Right atrium auricular region (tissue), 2 donors: ENCODE data around the gene HTR5A. TPM values are rescaled to one million over a fixed set of nuclear protein-coding genes. Genes with fewer than 3 reads are reported as not detected.

Experiments
- DNase-seq: peaks from one replicate; pipeline ENCODE4 v3.0.0-alpha.2; 2019; ENCODE audit warnings: low spot score
- H3K27ac ChIP-seq, 2 donors: fragments of 200-600 bp; sonication (generic); 1 replicate in 1 of 2; 2 replicates in 1 of 2; pipeline ENCODE4 v1.5.1; 2016 to 2019
- H3K27me3 ChIP-seq, 2 donors: fragments of 200-600 bp; sonication (generic); one replicate each; pipeline versions ENCODE4 v1.5.1 to v1.6.0; 2017 to 2019
- H3K36me3 ChIP-seq: fragments of 200-600 bp; sonication (generic); one replicate; pipeline ENCODE4 v1.5.1; 2016
- H3K4me1 ChIP-seq, 2 donors: fragments of 200-600 bp; sonication (generic); one replicate each; pipeline versions ENCODE4 v1.5.1 to v1.6.0; 2017 to 2019
- H3K4me3 ChIP-seq, 2 donors: fragments of 200-600 bp; sonication (generic); 1 replicate in 1 of 2; 2 replicates in 1 of 2; pipeline ENCODE4 v1.5.1; 2017 to 2019; ENCODE audit warnings: mild to moderate bottlenecking in 1 of 2, moderate library complexity in 1 of 2
- H3K9me3 ChIP-seq, 2 donors: fragments of 200-600 bp; sonication (generic); one replicate each; pipeline ENCODE4 v1.5.1; 2019
- total RNA-seq, 2 donors: library from RNA; depleted of rRNA; stranded (reverse); fragments of >200 nt; gene quantifications; one replicate each; pipeline ENCODE4 v1.1.0, GENCODE V29; 2016
- TF ChIP-seq, protein P1 (sequence below), 2 donors: fragments of 200-600 bp; sonication (generic); IDR thresholded peaks; one replicate each; pipeline ENCODE4 v1.5.1; 2019; ENCODE audit warnings: antibody characterized with exemption in 2 of 2

The HTR5A gene
- total RNA-seq, 2 donors from 2014 or later = not detected

DNA sequence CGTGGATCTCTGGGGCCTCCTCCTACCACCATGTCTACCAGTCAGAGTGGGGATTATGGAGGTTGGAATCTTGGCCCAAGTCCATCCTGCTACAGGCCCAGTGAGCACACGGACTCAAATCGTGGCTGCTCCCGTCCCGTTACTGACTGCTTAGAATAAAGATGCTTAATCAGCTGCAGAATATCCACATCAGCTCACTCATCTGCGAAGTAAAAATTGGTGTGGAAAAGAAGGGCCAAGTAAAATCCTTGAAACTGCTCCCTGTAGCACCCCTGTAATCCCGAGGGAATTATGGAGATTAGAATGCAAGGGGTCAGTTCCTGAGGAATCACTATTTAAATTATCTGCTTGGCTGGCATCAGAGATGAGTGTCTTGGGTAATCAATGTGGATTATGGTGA is 13.0 kb upstream of the HTR5A start:
- H3K27me3 ChIP-seq = no peaks in the 10 kb centered on the region
- no peaks in the 10 kb centered on the region for H3K9me3 ChIP-seq
- H3K4me3 ChIP-seq = no peak overlapping the region
- no peaks in the 10 kb centered on the region for H3K4me1 ChIP-seq
- H3K27ac ChIP-seq = no peak overlapping the region
- DNase-seq = no peak
- TF ChIP-seq, protein P1, sequence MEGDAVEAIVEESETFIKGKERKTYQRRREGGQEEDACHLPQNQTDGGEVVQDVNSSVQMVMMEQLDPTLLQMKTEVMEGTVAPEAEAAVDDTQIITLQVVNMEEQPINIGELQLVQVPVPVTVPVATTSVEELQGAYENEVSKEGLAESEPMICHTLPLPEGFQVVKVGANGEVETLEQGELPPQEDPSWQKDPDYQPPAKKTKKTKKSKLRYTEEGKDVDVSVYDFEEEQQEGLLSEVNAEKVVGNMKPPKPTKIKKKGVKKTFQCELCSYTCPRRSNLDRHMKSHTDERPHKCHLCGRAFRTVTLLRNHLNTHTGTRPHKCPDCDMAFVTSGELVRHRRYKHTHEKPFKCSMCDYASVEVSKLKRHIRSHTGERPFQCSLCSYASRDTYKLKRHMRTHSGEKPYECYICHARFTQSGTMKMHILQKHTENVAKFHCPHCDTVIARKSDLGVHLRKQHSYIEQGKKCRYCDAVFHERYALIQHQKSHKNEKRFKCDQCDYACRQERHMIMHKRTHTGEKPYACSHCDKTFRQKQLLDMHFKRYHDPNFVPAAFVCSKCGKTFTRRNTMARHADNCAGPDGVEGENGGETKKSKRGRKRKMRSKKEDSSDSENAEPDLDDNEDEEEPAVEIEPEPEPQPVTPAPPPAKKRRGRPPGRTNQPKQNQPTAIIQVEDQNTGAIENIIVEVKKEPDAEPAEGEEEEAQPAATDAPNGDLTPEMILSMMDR (IDR thresholded peaks at IDR 0.05) = no peak
- no peaks in the 10 kb centered on the region for H3K36me3 ChIP-seq

DNA sequence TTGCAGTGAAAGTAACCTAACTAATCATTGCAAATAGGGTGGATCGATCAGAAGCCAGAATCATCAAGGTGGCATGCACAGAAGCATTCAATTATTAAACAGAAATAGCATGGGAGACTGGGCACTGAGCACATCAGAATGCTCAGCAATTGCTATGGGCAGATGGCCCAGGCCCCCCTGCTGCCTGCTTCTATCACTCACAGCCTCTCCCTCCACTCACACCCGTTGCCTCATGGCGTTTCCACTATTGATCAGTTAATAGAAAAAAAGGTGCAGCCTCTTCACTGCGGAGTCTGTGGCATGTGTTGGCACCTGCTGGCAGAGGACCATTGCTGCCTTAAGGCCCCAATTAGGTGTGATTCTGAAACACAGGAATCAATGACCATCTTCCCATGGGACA is 11.2 kb upstream of the HTR5A start:
- TF ChIP-seq, protein P1 (IDR thresholded peaks at IDR 0.05) = no peak
- no peaks in the 10 kb centered on the region for H3K4me1 ChIP-seq

DNA sequence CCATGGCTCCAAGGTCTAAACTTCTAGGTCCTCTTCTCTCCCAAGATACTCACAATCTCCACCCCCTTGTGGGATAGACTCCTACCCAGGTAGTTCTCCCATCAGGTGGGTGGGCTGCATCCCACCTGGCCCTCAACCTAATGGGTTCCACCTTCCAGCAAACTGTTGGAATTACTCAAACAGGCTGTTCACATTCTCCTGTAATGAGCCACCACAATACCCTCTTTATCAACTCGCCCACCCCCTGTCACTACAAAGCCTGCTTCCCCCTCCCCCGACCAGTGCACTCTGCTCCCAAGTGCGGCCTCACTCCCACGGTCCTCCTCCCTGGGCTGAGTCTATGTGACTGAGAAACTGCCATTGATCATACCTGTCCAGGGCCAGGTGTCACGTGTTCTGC is 10.4 kb upstream of the HTR5A start:
- no peaks in the 10 kb centered on the region for H3K27me3 ChIP-seq
- no peak overlapping the region for H3K27ac ChIP-seq
- no peaks in the 10 kb centered on the region for H3K36me3 ChIP-seq
- H3K4me3 ChIP-seq = no peak overlapping the region
- TF ChIP-seq, protein P1 (IDR thresholded peaks at IDR 0.05) = no peak
- no peaks in the 10 kb centered on the region for H3K9me3 ChIP-seq
- DNase-seq = no peak
- H3K4me1 ChIP-seq = no peaks in the 10 kb centered on the region

More for the DNA sequence above, 11.2 kb upstream of the HTR5A start:
- Histone ChIP-seq H3K9me3 (no peaks in the 10 kb centered on the region), H3K4me3 (no peak overlapping the region), H3K27ac (no peak overlapping the region), H3K36me3 (no peaks in the 10 kb centered on the region), H3K27me3 (no peaks in the 10 kb centered on the region)
- no peak for DNase-seq

DNA sequence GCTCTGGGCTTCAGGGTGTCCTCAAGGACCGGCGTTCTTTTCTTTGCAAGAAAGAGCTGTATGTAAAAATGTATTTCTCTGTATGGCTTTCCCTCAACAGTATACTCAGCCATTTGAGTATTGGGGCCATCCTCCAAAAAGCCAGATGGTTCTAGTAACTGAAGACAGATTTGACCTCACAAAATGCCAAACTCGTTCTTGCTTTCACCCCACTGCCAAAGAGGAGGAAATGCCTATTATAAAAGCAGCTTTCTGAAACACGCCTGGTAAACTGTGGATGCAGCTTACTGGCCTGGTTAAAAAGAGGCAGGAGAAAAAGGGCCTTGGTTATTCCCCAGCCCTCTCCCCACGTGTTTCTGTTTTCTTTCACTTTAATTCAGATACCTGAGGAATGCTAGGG is 7.7 kb upstream of the HTR5A start:
- Histone ChIP-seq H3K36me3 (no peaks in the 10 kb centered on the region), H3K4me1 (no peaks in the 10 kb centered on the region), H3K4me3 (no peak overlapping the region), H3K27me3 (no peaks in the 10 kb centered on the region), H3K27ac (no peak overlapping the region), H3K9me3 (no peaks in the 10 kb centered on the region)
- no peak for DNase-seq
- TF ChIP-seq, protein P1 (IDR thresholded peaks at IDR 0.05) = no peak

DNA sequence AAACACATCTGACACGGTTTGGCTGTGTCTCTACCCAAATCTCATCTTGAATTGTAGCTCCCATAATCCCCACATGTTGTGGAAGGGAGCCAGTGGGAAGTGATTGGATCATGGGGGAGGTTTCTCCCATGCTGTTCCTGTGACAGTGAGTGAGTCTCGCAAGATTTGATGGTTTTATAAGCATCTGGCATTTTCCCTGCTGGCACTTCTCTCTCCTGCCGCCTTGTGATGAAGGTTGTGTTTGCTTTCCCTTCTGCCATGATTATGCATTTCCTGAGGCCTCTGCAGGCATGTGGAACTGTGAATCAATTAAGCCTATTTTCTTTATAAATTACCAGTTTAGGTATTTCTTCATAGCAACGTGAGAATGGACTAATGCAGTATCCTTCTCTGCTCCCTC is 5.9 kb upstream of the HTR5A start:
- H3K4me3 ChIP-seq = no peak overlapping the region

More for the DNA sequence above, 5.9 kb upstream of the HTR5A start:
- TF ChIP-seq, protein P1 (IDR thresholded peaks at IDR 0.05) = no peak
- Histone ChIP-seq H3K36me3 (no peaks in the 10 kb centered on the region), H3K4me1 (no peaks in the 10 kb centered on the region), H3K9me3 (no peaks in the 10 kb centered on the region), H3K27me3 (no peaks in the 10 kb centered on the region), H3K27ac (no peak overlapping the region)
- DNase-seq = no peak
